ENCODE measurements around the gene ELOVL7. TPM values are rescaled to one million over a fixed set of nuclear protein-coding genes. Genes with fewer than 3 reads are reported as not detected.
"Not testable (repeated sequence)": the region's sequence is repeated elsewhere in the genome, so short reads cannot be mapped to it uniquely, and the experiment has no call there.

The ELOVL7 gene
- total RNA-seq, 2 donors from 2014 or later: 25.4 to 31.5 TPM

DNA sequence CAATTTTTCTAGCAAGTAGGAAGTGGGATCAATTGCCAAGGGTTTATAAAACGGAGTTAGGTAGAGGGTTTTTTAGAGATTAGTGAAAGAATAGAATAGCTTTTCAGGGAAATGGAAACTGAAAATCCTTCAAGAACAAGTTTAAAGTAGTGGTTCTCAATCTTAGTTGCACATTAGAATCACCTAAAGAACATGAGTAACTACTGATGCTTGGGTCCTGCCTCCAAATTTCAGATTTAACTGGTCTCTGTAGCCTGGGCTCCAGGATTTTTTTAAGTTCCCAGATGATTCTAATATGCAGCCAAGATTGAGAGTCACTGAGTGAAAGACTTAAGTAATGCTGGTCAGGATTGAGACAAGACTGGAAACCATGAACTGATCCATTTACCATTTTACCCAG is 20.5 kb downstream of the ELOVL7 start:
- no peak for DNase-seq
- Histone ChIP-seq H3K27me3 (no peaks in the 10 kb centered on the region), H3K9ac (ENCODE audit: low read depth in 2 of 2, low read length in 2 of 2) (no peak overlapping the region), H3K9me3 (no peaks in the 10 kb centered on the region), H3K4me1 (no peaks in the 10 kb centered on the region), H3K36me3 (no peaks in the 10 kb centered on the region), H3K27ac (no peak overlapping the region), H3K4me3 (no peak overlapping the region)
- TF ChIP-seq, protein P1, sequence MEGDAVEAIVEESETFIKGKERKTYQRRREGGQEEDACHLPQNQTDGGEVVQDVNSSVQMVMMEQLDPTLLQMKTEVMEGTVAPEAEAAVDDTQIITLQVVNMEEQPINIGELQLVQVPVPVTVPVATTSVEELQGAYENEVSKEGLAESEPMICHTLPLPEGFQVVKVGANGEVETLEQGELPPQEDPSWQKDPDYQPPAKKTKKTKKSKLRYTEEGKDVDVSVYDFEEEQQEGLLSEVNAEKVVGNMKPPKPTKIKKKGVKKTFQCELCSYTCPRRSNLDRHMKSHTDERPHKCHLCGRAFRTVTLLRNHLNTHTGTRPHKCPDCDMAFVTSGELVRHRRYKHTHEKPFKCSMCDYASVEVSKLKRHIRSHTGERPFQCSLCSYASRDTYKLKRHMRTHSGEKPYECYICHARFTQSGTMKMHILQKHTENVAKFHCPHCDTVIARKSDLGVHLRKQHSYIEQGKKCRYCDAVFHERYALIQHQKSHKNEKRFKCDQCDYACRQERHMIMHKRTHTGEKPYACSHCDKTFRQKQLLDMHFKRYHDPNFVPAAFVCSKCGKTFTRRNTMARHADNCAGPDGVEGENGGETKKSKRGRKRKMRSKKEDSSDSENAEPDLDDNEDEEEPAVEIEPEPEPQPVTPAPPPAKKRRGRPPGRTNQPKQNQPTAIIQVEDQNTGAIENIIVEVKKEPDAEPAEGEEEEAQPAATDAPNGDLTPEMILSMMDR (IDR thresholded peaks at IDR 0.05): no peak
- intact Hi-C loops (cut with DNase I): no loop called here

- DNase-seq: no peak
- Histone ChIP-seq H3K9me3 (no peaks in the 10 kb centered on the region), H3K4me1 (no peaks in the 10 kb centered on the region), H3K27ac (no peak overlapping the region), H3K27me3 (no peaks in the 10 kb centered on the region), H3K9ac (ENCODE audit: low read depth in 2 of 2, low read length in 2 of 2) (no peak overlapping the region), H3K4me3 (no peak overlapping the region), H3K36me3 (no peaks in the 10 kb centered on the region)
- intact Hi-C loops (cut with DNase I): no loop called here
- TF ChIP-seq, protein P1 (IDR thresholded peaks at IDR 0.05): no peak
Measured at GRCh38 chr5:60822285-60822556, 21.8 kb downstream of the ELOVL7 start.

- Histone ChIP-seq H3K4me1 (no peaks in the 10 kb centered on the region), H3K27me3 (no peaks in the 10 kb centered on the region), H3K4me3 (no peak overlapping the region), H3K27ac (no peak overlapping the region), H3K9ac (ENCODE audit: low read depth in 2 of 2, low read length in 2 of 2) (no peak overlapping the region), H3K9me3 (no peaks in the 10 kb centered on the region), H3K36me3 (no peaks in the 10 kb centered on the region)
- no peak for DNase-seq
- TF ChIP-seq, protein P1 (IDR thresholded peaks at IDR 0.05): no peak
- intact Hi-C loops (cut with DNase I): no loop called here
Measured at GRCh38 chr5:60821488-60822284, 22.4 kb downstream of the ELOVL7 start.

GRCh38 chr5:60820593-60821487 is 23.2 kb downstream of the ELOVL7 start:
- H3K36me3 ChIP-seq: no peaks in the 10 kb centered on the region
- DNase-seq: no peak
- TF ChIP-seq, protein P1 (IDR thresholded peaks at IDR 0.05): no peak
- H3K27me3 ChIP-seq: no peaks in the 10 kb centered on the region
- H3K9me3 ChIP-seq: no peaks in the 10 kb centered on the region
- no peaks in the 10 kb centered on the region for H3K4me1 ChIP-seq
- H3K9ac ChIP-seq (ENCODE audit: low read depth in 2 of 2, low read length in 2 of 2): no peak overlapping the region
- H3K27ac ChIP-seq: no peak overlapping the region
- no peak overlapping the region for H3K4me3 ChIP-seq
- intact Hi-C loops (cut with DNase I): no loop called here

GRCh38 chr5:60816138-60816537 is 27.9 kb downstream of the ELOVL7 start:
- H3K36me3 ChIP-seq; H3K9ac ChIP-seq (ENCODE audit: low read depth in 2 of 2, low read length in 2 of 2); H3K4me3 ChIP-seq; H3K27me3 ChIP-seq; H3K9me3 ChIP-seq; H3K27ac ChIP-seq; H3K4me1 ChIP-seq; intact Hi-C loops (cut with DNase I); DNase-seq: not testable (repeated sequence)

DNA sequence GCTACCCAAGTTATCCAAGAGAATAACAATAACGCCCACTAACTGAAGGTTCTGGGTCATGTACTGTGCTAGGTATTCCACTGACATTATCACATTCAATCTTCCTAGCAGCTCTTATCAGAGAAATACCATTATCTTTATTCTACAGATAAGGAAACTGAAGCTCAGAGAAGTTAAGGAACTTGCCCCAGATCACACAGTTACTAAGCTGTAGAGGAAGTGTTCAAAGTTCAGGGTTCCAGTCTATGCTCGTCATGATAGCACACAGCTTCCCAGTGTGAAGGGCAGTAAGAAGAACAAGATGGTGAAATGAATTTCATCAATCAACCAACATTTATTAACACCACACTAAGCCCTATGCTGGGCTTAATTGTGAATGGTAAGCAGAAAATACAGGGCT is 29.6 kb downstream of the ELOVL7 start:
- Histone ChIP-seq H3K9me3 (no peaks in the 10 kb centered on the region), H3K27me3 (no peaks in the 10 kb centered on the region), H3K9ac (ENCODE audit: low read depth in 2 of 2, low read length in 2 of 2) (no peak overlapping the region), H3K4me3 (no peak overlapping the region), H3K4me1 (no peaks in the 10 kb centered on the region), H3K27ac (no peak overlapping the region), H3K36me3 (no peaks in the 10 kb centered on the region)
- no peak for DNase-seq
- TF ChIP-seq, protein P1 (IDR thresholded peaks at IDR 0.05): no peak
- intact Hi-C loops (cut with DNase I): no loop called here

All from colonic mucosa (tissue), 4 donors.